COLO829 (cell line): ENCODE measurements around the gene DYNC2I2.

Source experiments
- DNase-seq: peaks from one replicate; pipeline ENCODE4 v3.0.0; 2012; ENCODE audit warnings: low spot score

The DYNC2I2 gene

GRCh38 chr9:128636024-128636390, 20.6 kb downstream of the DYNC2I2 start:
- no peak for DNase-seq

- DNase-seq: peak; percentile 78
Observed at GRCh38 chr9:128635266-128636023, 21.2 kb downstream of the DYNC2I2 start.

- DNase-seq: no peak
Observed at GRCh38 chr9:128634651-128635262, 21.9 kb downstream of the DYNC2I2 start.

- no peak for DNase-seq
Observed at GRCh38 chr9:128634111-128634510, 22.5 kb downstream of the DYNC2I2 start.

- DNase-seq: no peak
Observed at GRCh38 chr9:128633601-128634000, 23.0 kb downstream of the DYNC2I2 start.

- DNase-seq: no peak
Observed at GRCh38 chr9:128633057-128633456, 23.6 kb downstream of the DYNC2I2 start.

GRCh38 chr9:128632486-128632885, 24.2 kb downstream of the DYNC2I2 start:
- DNase-seq: no peak

- DNase-seq: no peak
Observed at GRCh38 chr9:128632066-128632465, 24.6 kb downstream of the DYNC2I2 start.

- no peak for DNase-seq
Observed at GRCh38 chr9:128631636-128632035, 25.0 kb downstream of the DYNC2I2 start.

GRCh38 chr9:128629852-128630545, 26.6 kb downstream of the DYNC2I2 start:
- DNase-seq: no peak

- no peak for DNase-seq
Observed at GRCh38 chr9:128629136-128629535, 27.5 kb downstream of the DYNC2I2 start.

GRCh38 chr9:128628471-128629048, 28.1 kb downstream of the DYNC2I2 start:
- DNase-seq: no peak

GRCh38 chr9:128627906-128628305, 28.7 kb downstream of the DYNC2I2 start:
- no peak for DNase-seq

GRCh38 chr9:128627127-128627715, 29.4 kb downstream of the DYNC2I2 start:
- no peak for DNase-seq

GRCh38 chr9:128626181-128626580, 30.5 kb downstream of the DYNC2I2 start:
- no peak for DNase-seq

GRCh38 chr9:128625391-128626146, 31.1 kb downstream of the DYNC2I2 start:
- DNase-seq: no peak

- DNase-seq: no peak
Observed at GRCh38 chr9:128624566-128624965, 32.1 kb downstream of the DYNC2I2 start.

- no peak for DNase-seq
Observed at GRCh38 chr9:128621730-128622455, 34.8 kb downstream of the DYNC2I2 start.

- DNase-seq: no peak
Observed at GRCh38 chr9:128619779-128620178, 36.9 kb downstream of the DYNC2I2 start.

- DNase-seq: no peak
Observed at GRCh38 chr9:128619127-128619526, 37.5 kb downstream of the DYNC2I2 start.

GRCh38 chr9:128617943-128618342, 38.7 kb downstream of the DYNC2I2 start:
- DNase-seq: no peak
